Ovary (tissue), 9 donors: ENCODE data around the gene ZG16. TPM values are rescaled to one million over a fixed set of nuclear protein-coding genes. Genes with fewer than 3 reads are reported as not detected.
A peak's percentile ranks its signal among the peaks of the same experiment; 100 is the strongest.

ENCODE experiments used
- DNase-seq, 5 donors: peaks; one replicate each; pipeline ENCODE4 v3.0.0-alpha.2; 2019 to 2020
- H3K27ac ChIP-seq, 2 donors: fragments of 200-600 bp; one replicate each; pipeline versions ENCODE4 v1.5.1 to v1.8.0; 2019 to 2022
- H3K27me3 ChIP-seq: fragments of 200-600 bp; one replicate; pipeline ENCODE4 v1.8.0; 2022
- H3K36me3 ChIP-seq: fragments of 200-600 bp; sonication (generic); one replicate; pipeline ENCODE4 v1.5.1; 2019
- H3K4me1 ChIP-seq: one replicate; pipeline ENCODE4 v1.8.1; 2013; ENCODE audit warnings: mild to moderate bottlenecking, moderate library complexity; ENCODE audit not compliant: insufficient read depth
- H3K4me3 ChIP-seq: fragments of 200-600 bp; sonication (generic); one replicate; pipeline ENCODE4 v1.5.1; 2017
- H3K9me3 ChIP-seq, 2 donors: fragments of 200-600 bp in 1 of 2; sonication (generic) in 1 of 2; one replicate each; pipeline versions ENCODE4 v1.5.1 to v1.8.1; 2013 to 2019; ENCODE audit warnings: mild to moderate bottlenecking in 1 of 2, moderate library complexity in 1 of 2
- EP300 ChIP-seq: sonication (generic); formaldehyde crosslinking; IDR thresholded peaks from one replicate; pipeline ENCODE4 v1.6.1; 2017; ENCODE audit warnings: antibody characterized with exemption
- POLR2A ChIP-seq: fragments of 450-650 bp; IDR thresholded peaks from one replicate; pipeline ENCODE4 v1.6.1; 2017; ENCODE audit warnings: antibody characterized with exemption, mild to moderate bottlenecking, moderate library complexity
- WGBS, 3 donors: extraction: QIAGEN DNeasy Blood & Tissue Kit in 1 of 3; methylation state at CpG; one replicate each; pipeline versions ENCODE4 v1.1.5 to v1.1.7; 2013 to 2017; 5-methylcytosine and 5-hydroxymethylcytosine counted together
- intact Hi-C, 4 donors: fragments of 100-400 bp; cut with DNase I; formaldehyde crosslinking; loops; one replicate each; pipeline versions ENCODE4 v1.11.0 to v1.15.1; 2022 to 2023
- polyA plus RNA-seq, 2 donors: library from polyadenylated mRNA; stranded (reverse); fragments of 200-250 nt in 1 of 2; fragments of 350-450 nt in 1 of 2; fragmentation: Illumina TruSeq in 1 of 2; extraction: RNeasy Lipid Tissue Mini Kit (QIAGEN cat#74804) in 1 of 2; gene quantifications; one replicate each; pipeline ENCODE4 v1.2.3, GENCODE V29; 2013 to 2014
- total RNA-seq, 7 donors: library from RNA; depleted of rRNA in 2 of 7; stranded (reverse); fragments of >200 nt in 2 of 7; fragmentation: NEBNext Ultra II Directional in 3 of 7; extraction: Animal tissue kit (Norgen Biotek cat#: 25700) in 3 of 7; gene quantifications; one replicate each; pipeline versions ENCODE4 v1.1.0 to v1.2.4, GENCODE V29; 2016 to 2023
- TF ChIP-seq, protein P1 (sequence below), 3 donors: fragments of 450-650 bp in 2 of 3; fragments of 200-600 bp in 1 of 3; IDR thresholded peaks; one replicate each; pipeline versions ENCODE4 v1.5.1 to v1.8.0; 2016 to 2022; ENCODE audit warnings: antibody characterized with exemption in 3 of 3, mild to moderate bottlenecking in 1 of 3
- donor health status: DM: no; HTN: no; CAD: no; lungs with moderate emphysema.
- donor health status: DM: no; HTN: no; CAD: no.
- donor health status: Bipolar disorder and iron deficiency.
- donor health status: DM: yes; HTN: yes; CAD: no.
- donor health status: DM: no; HTN: no; CAD: no.
- donor health status: DM: yes; HTN: yes; CAD: no.

The ZG16 gene
- total and polyA plus RNA-seq, 9 donors = 0.07 to 0.48 (median 0.15) TPM; not detected in 6

DNA sequence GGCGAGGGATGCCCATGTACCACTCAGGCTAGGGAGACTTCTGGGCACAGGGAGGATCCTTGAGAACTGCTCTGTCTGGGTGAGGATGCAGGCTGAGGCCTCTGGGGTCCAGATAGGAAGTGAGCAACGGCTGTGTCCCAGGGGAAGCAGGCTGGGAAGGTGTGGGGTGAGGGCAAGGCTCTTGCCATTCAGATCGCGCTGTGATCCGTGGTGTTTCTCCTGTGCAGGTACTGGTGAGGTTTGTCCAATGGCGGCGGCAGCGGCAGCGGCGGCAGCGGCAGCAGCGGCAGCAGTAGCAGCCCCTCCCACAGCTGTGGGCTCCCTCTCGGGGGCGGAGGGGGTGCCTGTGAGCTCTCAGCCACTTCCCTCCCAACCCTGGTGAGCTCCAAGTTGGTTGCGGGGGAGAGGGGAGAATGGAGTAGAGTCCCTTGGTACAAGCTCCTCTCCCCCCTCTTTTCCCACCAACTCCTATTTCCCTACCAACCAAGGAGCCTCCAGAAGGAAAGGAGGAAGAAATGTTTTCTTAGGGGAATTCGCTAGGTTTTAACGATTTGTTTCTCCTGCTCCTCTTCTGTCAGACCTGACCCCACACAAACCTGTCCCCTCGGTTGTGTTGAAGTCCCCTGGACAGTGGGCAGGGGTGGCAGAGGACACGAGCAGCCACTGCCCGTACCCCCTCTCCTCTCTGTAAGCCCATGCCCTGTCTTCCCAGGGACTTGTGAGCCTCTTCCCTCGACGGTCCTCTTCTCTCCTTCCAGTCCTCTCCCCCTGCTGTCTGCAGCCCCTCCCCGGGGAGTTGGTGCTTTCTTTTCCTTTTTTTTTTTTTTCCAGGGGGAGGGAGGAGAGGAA, 32.0 kb downstream of the ZG16 start:
- peaks cover 32% of the 10 kb centered on the region for H3K4me1 ChIP-seq
- intact Hi-C loops = loop anchor here in 3 of 4 donors (5.0 to 10.0 kb wide), 4 partner anchors 37 to 197 kb away; no protein-coding TSS in a partner anchor
- WGBS, 3 donors = 26 to 33% (median 32%) methylated on average over 23 of the region's 23 CpGs

DNA sequence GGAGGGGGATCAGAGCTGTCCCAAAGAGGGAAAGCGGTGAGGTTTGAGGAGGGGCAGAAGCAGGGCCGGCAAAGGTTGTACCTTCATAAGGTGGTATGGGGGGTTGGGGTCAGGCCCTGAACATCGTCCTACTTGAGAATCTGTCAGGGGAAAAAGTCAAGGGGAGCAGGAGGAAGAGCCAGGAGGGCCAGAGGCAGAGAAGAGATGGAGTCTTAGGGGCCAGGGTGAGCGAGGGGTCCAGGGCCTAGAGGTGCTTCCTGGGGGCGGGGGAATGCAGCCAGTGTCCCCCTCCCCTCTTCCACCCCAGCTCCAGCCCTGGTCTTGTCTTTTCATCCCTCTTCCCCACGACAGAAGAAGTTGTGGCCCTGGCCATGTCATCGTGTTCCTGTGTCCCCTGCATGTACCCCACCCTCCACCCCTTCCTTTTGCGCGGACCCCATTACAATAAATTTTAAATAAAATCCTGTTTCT, 32.7 kb downstream of the ZG16 start:
- Histone ChIP-seq H3K9me3 (no peaks in the 10 kb centered on the region), H3K4me1 (peaks cover 34% of the 10 kb centered on the region), H3K4me3 (no peak overlapping the region), H3K27ac (peak overlapping the region; percentile 36 to 89), H3K27me3 (no peaks in the 10 kb centered on the region), H3K36me3 (no peaks in the 10 kb centered on the region)
- peak in 1 of 5 donors; percentile 55 for DNase-seq
- TF ChIP-seq, protein P1, sequence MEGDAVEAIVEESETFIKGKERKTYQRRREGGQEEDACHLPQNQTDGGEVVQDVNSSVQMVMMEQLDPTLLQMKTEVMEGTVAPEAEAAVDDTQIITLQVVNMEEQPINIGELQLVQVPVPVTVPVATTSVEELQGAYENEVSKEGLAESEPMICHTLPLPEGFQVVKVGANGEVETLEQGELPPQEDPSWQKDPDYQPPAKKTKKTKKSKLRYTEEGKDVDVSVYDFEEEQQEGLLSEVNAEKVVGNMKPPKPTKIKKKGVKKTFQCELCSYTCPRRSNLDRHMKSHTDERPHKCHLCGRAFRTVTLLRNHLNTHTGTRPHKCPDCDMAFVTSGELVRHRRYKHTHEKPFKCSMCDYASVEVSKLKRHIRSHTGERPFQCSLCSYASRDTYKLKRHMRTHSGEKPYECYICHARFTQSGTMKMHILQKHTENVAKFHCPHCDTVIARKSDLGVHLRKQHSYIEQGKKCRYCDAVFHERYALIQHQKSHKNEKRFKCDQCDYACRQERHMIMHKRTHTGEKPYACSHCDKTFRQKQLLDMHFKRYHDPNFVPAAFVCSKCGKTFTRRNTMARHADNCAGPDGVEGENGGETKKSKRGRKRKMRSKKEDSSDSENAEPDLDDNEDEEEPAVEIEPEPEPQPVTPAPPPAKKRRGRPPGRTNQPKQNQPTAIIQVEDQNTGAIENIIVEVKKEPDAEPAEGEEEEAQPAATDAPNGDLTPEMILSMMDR (IDR thresholded peaks at IDR 0.05) = no peak
- TF ChIP-seq POLR2A (no peak), EP300 (no peak)
- WGBS, 3 donors = 23 to 26% (median 25%) methylated on average over 9 of the region's 9 CpGs
- intact Hi-C loops = loop anchor here in 2 of 4 donors (5.0 kb wide), 3 partner anchors 37 to 197 kb away; no protein-coding TSS in a partner anchor

More for the DNA sequence above, 32.0 kb downstream of the ZG16 start:
- Histone ChIP-seq H3K27me3 (no peaks in the 10 kb centered on the region), H3K4me3 (no peak overlapping the region), H3K27ac (peak overlapping the region; percentile 74 to 89), H3K36me3 (no peaks in the 10 kb centered on the region), H3K9me3 (no peaks in the 10 kb centered on the region)
- DNase-seq = peak; percentile 40 to 60 (median 55)
- TF ChIP-seq POLR2A (no peak), EP300 (no peak)
- TF ChIP-seq, protein P1 (IDR thresholded peaks at IDR 0.05) = no peak

DNA sequence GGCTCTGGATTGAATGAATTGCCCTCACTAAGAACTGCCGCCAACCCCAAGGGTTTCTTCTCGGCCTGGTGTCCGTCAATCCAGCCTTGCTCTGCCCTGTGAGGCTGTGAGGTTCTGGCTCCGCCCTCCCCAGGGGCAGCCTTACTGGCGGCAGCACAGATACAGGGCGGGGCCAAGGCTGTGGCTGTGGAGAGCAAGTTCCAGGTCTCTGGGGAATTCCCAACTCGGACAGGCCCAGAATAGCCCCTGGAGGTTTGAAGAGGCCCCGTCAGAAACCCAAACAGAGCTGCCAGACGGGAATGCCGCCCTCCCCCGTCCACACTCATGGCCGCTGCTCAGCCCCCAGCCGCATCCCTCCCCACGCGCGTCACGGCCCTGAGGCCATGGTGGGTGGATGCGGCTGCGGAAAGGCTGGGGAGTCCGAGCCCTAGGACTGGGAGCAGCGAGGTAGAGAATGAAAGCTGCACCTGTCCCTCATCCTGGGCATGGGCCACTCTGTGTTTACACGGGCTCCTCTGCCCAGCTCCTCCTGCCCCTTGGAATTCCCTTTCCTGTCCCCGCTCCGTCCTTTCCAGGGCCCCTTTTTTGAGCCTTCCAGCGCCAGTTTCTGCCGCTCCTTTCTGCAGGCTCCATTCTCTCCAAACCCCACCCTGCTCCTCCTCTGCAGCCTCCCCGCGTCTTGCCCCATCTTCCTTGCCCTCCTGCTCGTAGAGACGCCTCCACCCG, 33.3 kb downstream of the ZG16 start:
- intact Hi-C loops = loop anchor here in 2 of 4 donors (5.0 kb wide), 3 partner anchors 36 to 196 kb away; no protein-coding TSS in a partner anchor
- Histone ChIP-seq H3K27ac (peak overlapping the region; percentile 8 to 89), H3K27me3 (no peaks in the 10 kb centered on the region), H3K4me1 (peaks cover 34% of the 10 kb centered on the region), H3K36me3 (no peaks in the 10 kb centered on the region), H3K9me3 (no peaks in the 10 kb centered on the region), H3K4me3 (peak overlapping the region; percentile 66)
- TF ChIP-seq, protein P1 (IDR thresholded peaks at IDR 0.05) = no peak
- no peak for TF ChIP-seq EP300
- no peak for TF ChIP-seq POLR2A
- WGBS, 3 donors = 1% methylated on average over 31 of the region's 31 CpGs
- peak; percentile 95 to 98 (median 97) for DNase-seq

DNA sequence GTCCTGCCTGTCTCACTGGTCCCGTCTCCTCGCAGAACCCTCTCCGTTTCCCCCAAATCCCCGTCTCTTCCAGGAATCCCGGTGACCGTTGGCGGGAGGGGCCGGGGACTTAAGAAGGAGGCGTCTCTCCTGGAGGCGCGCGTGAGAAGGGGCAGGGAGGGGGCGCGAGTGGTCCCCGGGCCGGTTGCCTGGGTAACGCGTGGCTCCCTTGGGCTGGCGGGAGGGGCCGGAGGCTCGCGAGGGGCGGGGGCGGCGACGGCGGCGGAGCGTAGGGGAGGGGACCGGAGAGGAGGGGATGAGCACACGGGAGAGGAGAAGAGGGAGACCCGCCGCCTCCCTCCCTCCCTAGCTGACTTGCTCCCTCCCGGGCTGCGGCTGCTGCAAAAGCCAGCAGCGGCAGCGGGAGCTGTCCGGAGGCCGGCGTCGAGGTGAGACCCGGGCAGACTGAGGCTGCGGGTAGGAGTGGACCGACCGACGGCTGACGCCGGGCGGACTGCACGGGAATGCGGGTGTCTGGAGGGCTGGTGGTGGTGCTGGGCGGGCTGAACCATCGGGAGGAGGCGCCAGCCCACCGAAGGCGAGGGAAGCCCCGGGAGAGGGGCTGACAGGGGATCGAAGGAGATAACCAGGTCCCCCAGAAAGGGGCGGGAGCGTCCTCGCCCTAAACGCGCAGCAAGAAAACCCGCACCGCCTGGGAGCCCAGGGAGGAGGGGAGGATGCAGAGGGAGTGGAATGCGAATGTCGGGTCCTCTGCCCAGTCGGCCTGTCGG, 34.0 kb downstream of the ZG16 start, which contains the start of gene PRRT2:
PRRT2 (plus strand) TSS at position 298 of the 770 bp plus-strand sequence. CDS start 862 bp downstream, outside the sequence.
- no peaks in the 10 kb centered on the region for H3K9me3 ChIP-seq
- peak within 1 kb of the TSS; percentile 8 to 89 for H3K27ac ChIP-seq
- intact Hi-C loops = loop anchor here in 2 of 4 donors (5.0 kb wide), 3 partner anchors 35 to 195 kb away; no protein-coding TSS in a partner anchor
- no peaks in the 10 kb centered on the region for H3K36me3 ChIP-seq
- peak; percentile 86 to 89 (median 87) for DNase-seq
- no peaks in the 10 kb centered on the region for H3K27me3 ChIP-seq
- H3K4me1 ChIP-seq = peaks cover 36% of the 10 kb centered on the region
- 1 to 2% (median 1%) methylated on average over 67 to 69 of the region's 69 CpGs for WGBS, 3 donors
- H3K4me3 ChIP-seq = peak within 1 kb of the TSS; percentile 66
- TF ChIP-seq, protein P1 (IDR thresholded peaks at IDR 0.05) = no peak
- TF ChIP-seq POLR2A (no peak), EP300 (no peak)
